Activated B cell treated with CpG ODN at 0.5 μM for 24 hours (primary cell): Measurements from ENCODE around the gene TCHP. TPM values are rescaled to one million over a fixed set of nuclear protein-coding genes. Genes with fewer than 3 reads are reported as not detected.

ENCODE experiments used
- ATAC-seq: fragments of 200-7000 bp; cut with Tn5 transposase; one replicate; pipeline ENCODE4 v1.10.0; 2021; ENCODE audit warnings: low read depth, mild to moderate bottlenecking, moderate library complexity
- CTCF ChIA-PET: fragments of 350-600 bp; sonication (Branson Sonifier 250); formaldehyde crosslinking; loops from one replicate; lab custom pipeline; 2021; ENCODE audit warnings: antibody characterized with exemption; lab: Charles Lee
- POLR2A ChIA-PET: fragments of 350-600 bp; sonication (Branson Sonifier 250); formaldehyde crosslinking; loops from one replicate; lab custom pipeline; 2021; ENCODE audit warnings: antibody characterized with exemption; lab: Charles Lee
- DNase-seq: peaks from one replicate; pipeline ENCODE4 v3.0.0; 2022
- H3K27ac Mint-ChIP-seq: one replicate; pipeline ENCODE4 v1.8.0; 2020; ENCODE audit warnings: mixed read lengths
- H3K27me3 Mint-ChIP-seq: one replicate; pipeline ENCODE4 v1.8.0; 2021; ENCODE audit warnings: mixed read lengths
- H3K36me3 Mint-ChIP-seq: one replicate; pipeline ENCODE4 v1.8.0; 2021; ENCODE audit warnings: low read depth, mixed read lengths
- H3K4me1 Mint-ChIP-seq: one replicate; pipeline ENCODE4 v1.8.0; 2021; ENCODE audit warnings: mixed read lengths
- H3K4me3 Mint-ChIP-seq: one replicate; pipeline ENCODE4 v1.8.0; 2020; ENCODE audit warnings: mild to moderate bottlenecking, mixed read lengths
- H3K9me3 Mint-ChIP-seq: one replicate; pipeline ENCODE4 v1.8.0; 2020; ENCODE audit warnings: mixed read lengths
- intact Hi-C: fragments of 100-400 bp; cut with micrococcal nuclease; formaldehyde crosslinking; loops from one replicate; pipeline ENCODE4 v1.15.1; 2024
- total RNA-seq: library from RNA; stranded (reverse); gene quantifications from 2 replicates; pipeline ENCODE4 v1.2.3, GENCODE V29; 2022
- TF ChIP-seq, protein P1 (sequence below): fragments of 200-600 bp; IDR thresholded peaks from one replicate; pipeline ENCODE4 v1.8.0; 2022; ENCODE audit warnings: antibody characterized with exemption, mild to moderate bottlenecking

TCHP gene
- total RNA-seq, 1 donor from 2014 or later, result 28.3 TPM

DNA sequence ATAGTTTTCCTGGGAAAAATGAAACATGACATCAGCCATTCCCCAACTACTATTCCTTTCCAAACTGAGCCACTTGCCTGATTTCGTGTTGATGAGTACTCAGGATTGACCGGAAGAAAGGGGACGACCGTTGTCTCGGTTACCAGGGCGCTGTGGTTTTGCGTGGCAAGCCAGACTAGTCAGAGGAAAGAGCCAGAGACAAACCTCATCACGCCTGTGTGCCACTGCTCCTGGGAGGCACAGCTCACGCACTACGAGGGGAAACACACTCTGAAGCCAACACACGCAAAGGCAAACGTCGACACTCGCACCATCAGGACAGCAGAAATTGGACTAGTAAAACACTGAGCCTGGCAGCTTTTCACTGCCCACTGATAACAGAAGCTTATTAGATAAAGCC lies 61.1 kb downstream of the TCHP start:
- ChIA-PET POLR2A (no interaction called here), CTCF (no interaction called here)
- peaks cover 84% of the 10 kb centered on the region for H3K36me3 Mint-ChIP-seq
- no peaks in the 10 kb centered on the region for H3K27me3 Mint-ChIP-seq
- no peaks in the 10 kb centered on the region for H3K9me3 Mint-ChIP-seq
- H3K4me3 Mint-ChIP-seq, result no peak overlapping the region
- intact Hi-C loops, result no loop called here
- H3K4me1 Mint-ChIP-seq, result no peaks in the 10 kb centered on the region
- DNase-seq (no peak), ATAC-seq (no peak)
- no peak overlapping the region for H3K27ac Mint-ChIP-seq
- TF ChIP-seq, protein P1, sequence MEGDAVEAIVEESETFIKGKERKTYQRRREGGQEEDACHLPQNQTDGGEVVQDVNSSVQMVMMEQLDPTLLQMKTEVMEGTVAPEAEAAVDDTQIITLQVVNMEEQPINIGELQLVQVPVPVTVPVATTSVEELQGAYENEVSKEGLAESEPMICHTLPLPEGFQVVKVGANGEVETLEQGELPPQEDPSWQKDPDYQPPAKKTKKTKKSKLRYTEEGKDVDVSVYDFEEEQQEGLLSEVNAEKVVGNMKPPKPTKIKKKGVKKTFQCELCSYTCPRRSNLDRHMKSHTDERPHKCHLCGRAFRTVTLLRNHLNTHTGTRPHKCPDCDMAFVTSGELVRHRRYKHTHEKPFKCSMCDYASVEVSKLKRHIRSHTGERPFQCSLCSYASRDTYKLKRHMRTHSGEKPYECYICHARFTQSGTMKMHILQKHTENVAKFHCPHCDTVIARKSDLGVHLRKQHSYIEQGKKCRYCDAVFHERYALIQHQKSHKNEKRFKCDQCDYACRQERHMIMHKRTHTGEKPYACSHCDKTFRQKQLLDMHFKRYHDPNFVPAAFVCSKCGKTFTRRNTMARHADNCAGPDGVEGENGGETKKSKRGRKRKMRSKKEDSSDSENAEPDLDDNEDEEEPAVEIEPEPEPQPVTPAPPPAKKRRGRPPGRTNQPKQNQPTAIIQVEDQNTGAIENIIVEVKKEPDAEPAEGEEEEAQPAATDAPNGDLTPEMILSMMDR, result no peak

DNA sequence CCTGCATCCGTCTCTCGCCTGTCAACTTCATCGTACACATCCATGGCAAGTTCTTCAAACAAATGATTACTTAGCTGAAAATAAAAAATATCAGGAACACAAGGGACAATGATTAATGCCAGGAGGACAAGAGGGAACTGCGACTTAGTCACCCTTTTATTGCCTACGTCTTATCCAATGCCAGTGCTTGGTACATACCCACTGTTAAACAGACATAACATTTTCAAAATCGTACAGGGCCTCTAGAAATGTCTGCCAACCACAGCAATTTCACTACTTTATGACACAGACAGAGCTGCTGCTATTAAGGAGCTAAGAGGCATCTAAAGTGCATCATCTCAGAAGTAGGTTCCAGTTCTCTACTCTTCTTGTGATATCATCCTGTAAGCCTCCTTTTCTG lies 61.5 kb downstream of the TCHP start:
- peaks cover 82% of the 10 kb centered on the region for H3K36me3 Mint-ChIP-seq
- ATAC-seq (no peak), DNase-seq (no peak)
- H3K4me3 Mint-ChIP-seq, result no peak overlapping the region
- no peak overlapping the region for H3K27ac Mint-ChIP-seq
- no peaks in the 10 kb centered on the region for H3K27me3 Mint-ChIP-seq
- CTCF ChIA-PET, result no interaction called here
- intact Hi-C loops, result no loop called here
- H3K4me1 Mint-ChIP-seq, result no peaks in the 10 kb centered on the region
- POLR2A ChIA-PET, result no interaction called here
- no peaks in the 10 kb centered on the region for H3K9me3 Mint-ChIP-seq
- TF ChIP-seq, protein P1, result no peak

DNA sequence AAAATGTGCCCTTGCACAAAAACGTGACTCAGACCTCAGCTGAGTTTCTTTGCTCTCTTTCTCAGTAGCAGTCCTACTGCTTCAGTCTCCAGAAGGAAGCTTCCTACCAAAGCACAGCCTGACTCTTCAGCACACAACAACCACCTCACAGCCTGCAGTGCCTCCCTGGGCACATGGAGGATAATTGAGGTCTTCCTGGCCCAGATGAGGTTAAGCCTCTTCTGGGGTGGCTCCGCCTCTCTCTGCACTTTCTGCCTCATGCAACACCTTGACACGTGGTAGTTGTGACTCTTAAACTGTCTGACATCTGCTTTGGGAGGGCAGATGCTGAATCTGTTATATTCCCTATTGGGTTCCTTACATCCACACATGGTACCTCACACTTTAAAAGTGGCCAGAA lies 62.3 kb downstream of the TCHP start:
- H3K36me3 Mint-ChIP-seq, result peaks cover 80% of the 10 kb centered on the region
- POLR2A ChIA-PET, result no interaction called here
- intact Hi-C loops, result no loop called here
- CTCF ChIA-PET, result no interaction called here
- H3K4me3 Mint-ChIP-seq, result no peak overlapping the region
- ATAC-seq (no peak), DNase-seq (no peak)
- H3K4me1 Mint-ChIP-seq, result peaks cover under 1% of the 10 kb centered on the region
- TF ChIP-seq, protein P1, result no peak
- H3K27me3 Mint-ChIP-seq, result no peaks in the 10 kb centered on the region
- H3K27ac Mint-ChIP-seq, result no peak overlapping the region
- no peaks in the 10 kb centered on the region for H3K9me3 Mint-ChIP-seq

DNA sequence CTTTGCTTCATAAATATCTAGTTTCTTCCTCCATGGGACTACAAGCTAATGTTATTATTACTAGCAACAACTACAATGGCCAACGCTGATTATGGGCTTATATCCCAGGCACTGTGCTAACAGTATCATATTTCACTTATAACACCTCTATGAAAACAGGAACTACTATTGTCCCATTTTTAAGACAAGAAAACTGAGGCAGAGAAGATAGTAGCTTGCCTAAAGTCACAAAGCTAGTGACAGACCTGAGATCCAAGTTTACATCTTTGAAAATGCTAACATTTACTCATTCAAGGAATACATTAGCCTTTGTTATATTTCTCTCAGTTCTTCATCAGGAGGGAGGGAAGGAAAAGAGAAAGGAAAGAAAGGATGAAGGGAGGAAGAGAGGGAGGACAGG lies 63.3 kb downstream of the TCHP start:
- Mint-ChIP-seq H3K4me1 (peaks cover 5% of the 10 kb centered on the region), H3K36me3 (peaks cover 81% of the 10 kb centered on the region), H3K27me3 (no peaks in the 10 kb centered on the region), H3K4me3 (no peak overlapping the region), H3K9me3 (no peaks in the 10 kb centered on the region), H3K27ac (no peak overlapping the region)
- CTCF ChIA-PET, result no interaction called here
- TF ChIP-seq, protein P1, result no peak
- intact Hi-C loops, result no loop called here
- DNase-seq (no peak), ATAC-seq (no peak)
- POLR2A ChIA-PET, result no interaction called here

DNA sequence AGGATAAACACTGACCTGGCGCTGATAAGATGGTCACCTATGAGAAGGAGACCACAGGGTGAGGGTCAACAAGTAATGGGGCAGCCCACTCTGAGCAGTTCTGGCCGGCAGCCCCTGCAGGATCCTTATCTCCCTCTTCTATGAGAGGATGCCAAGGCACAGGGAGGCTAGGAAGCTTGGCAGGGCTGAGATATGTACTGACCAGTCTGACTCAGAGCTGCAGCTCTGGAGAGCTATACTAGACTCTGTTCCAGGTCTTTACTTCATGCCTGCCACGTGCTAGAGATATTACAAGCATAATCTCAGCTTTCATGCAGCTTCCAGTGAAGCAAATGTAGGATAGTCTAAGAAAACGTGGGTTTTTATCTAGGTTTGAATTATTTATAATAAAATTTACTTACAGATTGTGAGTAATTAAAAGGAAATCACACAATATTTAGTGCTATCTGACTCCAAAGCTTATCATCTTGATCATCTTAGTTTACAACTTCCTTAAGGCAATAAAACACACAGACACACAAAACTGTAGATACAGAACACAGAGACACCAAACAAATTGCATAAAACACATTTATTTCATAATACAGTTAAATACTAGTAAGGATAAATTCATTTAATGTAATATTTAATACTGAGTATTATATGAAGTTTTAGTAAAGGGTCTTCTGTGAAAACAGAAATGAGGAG lies 63.8 kb downstream of the TCHP start:
- Mint-ChIP-seq H3K27me3 (no peaks in the 10 kb centered on the region), H3K36me3 (peaks cover 75% of the 10 kb centered on the region), H3K4me3 (no peak overlapping the region), H3K4me1 (peaks cover 5% of the 10 kb centered on the region), H3K9me3 (no peaks in the 10 kb centered on the region), H3K27ac (no peak overlapping the region)
- DNase-seq, result no peak
- POLR2A ChIA-PET, result no interaction called here
- TF ChIP-seq, protein P1, result no peak
- CTCF ChIA-PET, result no interaction called here
- no peak for ATAC-seq
- intact Hi-C loops, result no loop called here
